CD14-positive monocyte (primary cell): Measurements from ENCODE around the gene DDX42. TPM values are rescaled to one million over a fixed set of nuclear protein-coding genes. Genes with fewer than 3 reads are reported as not detected.

Experiments used
- DNase-seq, 3 donors: peaks; one replicate each; pipeline ENCODE4 v3.0.0-alpha.2; 2011 to 2022
- H2AFZ ChIP-seq: 2 replicates; pipeline ENCODE4 v1.6.0; 2012; ENCODE audit warnings: mild to moderate bottlenecking, low read depth, low read length, inconsistent platforms; ENCODE audit not compliant: insufficient read depth, poor library complexity, severe bottlenecking
- H3K27ac ChIP-seq, 2 donors: 1 replicate in 1 of 2; 2 replicates in 1 of 2; pipeline ENCODE4 v1.5.1; 2012 to 2013; ENCODE audit warnings: low read length in 2 of 2, control low read depth in 1 of 2, inconsistent platforms in 1 of 2, low read depth in 1 of 2, mild to moderate bottlenecking in 1 of 2
- H3K27me3 ChIP-seq, 2 donors: one replicate each; pipeline versions ENCODE4 v1.6.0 to v1.6.1; 2011 to 2013; ENCODE audit warnings: low read length in 2 of 2; ENCODE audit not compliant: control insufficient read depth in 2 of 2, insufficient read depth in 2 of 2
- H3K36me3 ChIP-seq, 2 donors: replicated peaks in 1 of 2; 1 replicate in 1 of 2; 2 replicates in 1 of 2; pipeline versions ENCODE4 v1.5.1 to v1.6.1; 2012 to 2013; ENCODE audit warnings: low read length in 2 of 2, control low read depth in 1 of 2, inconsistent platforms in 1 of 2, mild to moderate bottlenecking in 1 of 2; ENCODE audit not compliant: insufficient read depth in 2 of 2, control insufficient read depth in 1 of 2
- H3K4me1 ChIP-seq, 2 donors: 1 replicate in 1 of 2; 2 replicates in 1 of 2; pipeline versions ENCODE4 v1.5.1 to v1.6.1; 2012 to 2013; ENCODE audit warnings: low read length in 2 of 2, control low read depth in 1 of 2, inconsistent platforms in 1 of 2, mild to moderate bottlenecking in 1 of 2, moderate library complexity in 1 of 2; ENCODE audit not compliant: insufficient read depth in 2 of 2, control insufficient read depth in 1 of 2
- H3K4me2 ChIP-seq: replicated peaks from 2 replicates; pipeline ENCODE3; 2012; ENCODE audit warnings: low read length, moderate library complexity, mild to moderate bottlenecking; ENCODE audit not compliant: poor library complexity, severe bottlenecking; ENCODE audit errors: extremely low read depth
- H3K4me3 ChIP-seq, 3 experiments: fragments of 200-600 bp in 1 of 3; sonication (generic) in 1 of 3; replicated peaks in 1 of 3; 1 replicate in 2 of 3; 2 replicates in 1 of 3; pipeline ENCODE4 v1.5.1; 2011 to 2013; ENCODE audit warnings: low read length in 3 of 3, mild to moderate bottlenecking in 3 of 3, control low read depth in 2 of 3, low read depth in 2 of 3, inconsistent platforms in 1 of 3, moderate library complexity in 1 of 3
- H3K79me2 ChIP-seq: 2 replicates; pipeline ENCODE4 v1.6.0; 2012; ENCODE audit warnings: mild to moderate bottlenecking, control low read depth, inconsistent platforms, low read length, moderate library complexity; ENCODE audit not compliant: insufficient read depth
- H3K9ac ChIP-seq: 2 replicates; pipeline ENCODE4 v1.6.0; 2017; ENCODE audit warnings: low read length, mild to moderate bottlenecking; ENCODE audit not compliant: insufficient read depth, poor library complexity, severe bottlenecking
- H3K9me3 ChIP-seq, 2 donors: replicated peaks in 1 of 2; 1 replicate in 1 of 2; 2 replicates in 1 of 2; pipeline versions ENCODE4 v1.5.1 to v1.6.1; 2012 to 2013; ENCODE audit warnings: low read length in 2 of 2, control low read depth in 1 of 2; ENCODE audit not compliant: control insufficient read depth in 1 of 2, insufficient read depth in 1 of 2
- H4K20me1 ChIP-seq: 2 replicates; pipeline ENCODE4 v1.6.0; 2012; ENCODE audit warnings: mild to moderate bottlenecking, low read length, control low read depth, moderate library complexity; ENCODE audit not compliant: insufficient read depth
- H3K27ac Mint-ChIP-seq, 7 donors: one replicate each; pipeline ENCODE4 v1.8.0; 2020; ENCODE audit warnings: mild to moderate bottlenecking in 7 of 7, mixed read lengths in 7 of 7, moderate library complexity in 6 of 7, inconsistent platforms in 2 of 7
- H3K27me3 Mint-ChIP-seq, 3 donors: one replicate each; pipeline ENCODE4 v1.8.0; 2021 to 2022; ENCODE audit warnings: low read depth in 3 of 3, mild to moderate bottlenecking in 3 of 3, mixed read lengths in 3 of 3, moderate library complexity in 3 of 3, inconsistent platforms in 1 of 3
- H3K36me3 Mint-ChIP-seq, 2 donors: one replicate each; pipeline ENCODE4 v1.8.0; 2020; ENCODE audit warnings: mixed read lengths in 2 of 2, inconsistent platforms in 1 of 2, mild to moderate bottlenecking in 1 of 2
- H3K4me1 Mint-ChIP-seq: one replicate; pipeline ENCODE4 v1.8.0; 2020; ENCODE audit warnings: mild to moderate bottlenecking, mixed read lengths
- H3K4me3 Mint-ChIP-seq, 2 donors: one replicate each; pipeline ENCODE4 v1.8.0; 2020; ENCODE audit warnings: mild to moderate bottlenecking in 2 of 2, mixed read lengths in 2 of 2, moderate library complexity in 1 of 2
- H3K9me3 Mint-ChIP-seq, 7 donors: one replicate each; pipeline ENCODE4 v1.8.0; 2020 to 2022; ENCODE audit warnings: mixed read lengths in 7 of 7, mild to moderate bottlenecking in 6 of 7, moderate library complexity in 6 of 7, inconsistent platforms in 2 of 7
- CTCF ChIP-seq: fragments of 200-600 bp; IDR thresholded peaks from one replicate; pipeline ENCODE4 v1.8.0; 2022; ENCODE audit warnings: antibody characterized with exemption, mild to moderate bottlenecking
- WGBS: methylation state at CpG from one replicate; pipeline ENCODE4 v1.1.5; 2013; ENCODE audit warnings: missing lambda C conversion rate; ENCODE audit not compliant: insufficient coverage; 5-methylcytosine and 5-hydroxymethylcytosine counted together
- intact Hi-C, 2 donors: fragments of 100-400 bp; cut with micrococcal nuclease; formaldehyde crosslinking; loops; one replicate each; pipeline versions ENCODE4 v1.15.0 to v1.15.1; 2023
- polyA plus RNA-seq, 3 donors: library from polyadenylated mRNA; depleted of rRNA in 1 of 3; unstranded in 2 of 3; stranded (reverse) in 1 of 3; fragments of 300-500 nt in 2 of 3; fragments of >200 nt in 1 of 3; fragmentation: Illumina TruSeq in 2 of 3; gene quantifications; 1 replicate in 2 of 3; 2 replicates in 1 of 3; pipeline ENCODE4 v1.2.3, GENCODE V29; 2012 to 2021

The DDX42 gene
- polyA plus RNA-seq, 3 donors: 3.1 to 89.2 (median 5.3) TPM

- peaks cover 35 to 62% of the 10 kb centered on the region in 2 donors for H3K36me3 ChIP-seq
- peak overlapping the region in 2 of 7 donors; percentile 15 to 67 for H3K27ac Mint-ChIP-seq
- no CpG with 5 or more reads among the region's 1 CpG for WGBS
- intact Hi-C loops: no loop called here
- H3K27ac ChIP-seq: peak overlapping the region in 1 of 2 donors; percentile 61
- no peak overlapping the region for H2AFZ ChIP-seq
- H3K9me3 ChIP-seq: no peaks in the 10 kb centered on the region
- H3K4me3 ChIP-seq: no peak overlapping the region
- H3K4me1 ChIP-seq: peaks cover 38 to 40% of the 10 kb centered on the region in 2 donors
- no peaks in the 10 kb centered on the region for H4K20me1 ChIP-seq
- peaks cover 37% of the 10 kb centered on the region for H3K4me1 Mint-ChIP-seq
- H3K27me3 Mint-ChIP-seq: no peaks in the 10 kb centered on the region
- peaks cover 44 to 65% of the 10 kb centered on the region in 2 donors for H3K36me3 Mint-ChIP-seq
- no peak overlapping the region for H3K4me2 ChIP-seq
- peaks cover 10% of the 10 kb centered on the region for H3K79me2 ChIP-seq
- H3K27me3 ChIP-seq: no peaks in the 10 kb centered on the region
- H3K4me3 Mint-ChIP-seq: no peak overlapping the region
- TF ChIP-seq CTCF: no peak
- H3K9ac ChIP-seq: no peak overlapping the region
- H3K9me3 Mint-ChIP-seq: no peaks in the 10 kb centered on the region
- DNase-seq: no peak
These were observed 21.3 kb upstream of the DDX42 start for GRCh38 chr17:63752707-63753106.

- H3K9me3 Mint-ChIP-seq: no peaks in the 10 kb centered on the region
- no peak overlapping the region for H3K4me3 ChIP-seq
- intact Hi-C loops: no loop called here
- no peaks in the 10 kb centered on the region for H4K20me1 ChIP-seq
- H3K79me2 ChIP-seq: peaks cover 10% of the 10 kb centered on the region
- H3K4me3 Mint-ChIP-seq: no peak overlapping the region
- H3K4me2 ChIP-seq: no peak overlapping the region
- H3K36me3 Mint-ChIP-seq: peaks cover 48 to 65% of the 10 kb centered on the region in 2 donors
- H3K9ac ChIP-seq: no peak overlapping the region
- peaks cover 34 to 64% of the 10 kb centered on the region in 2 donors for H3K36me3 ChIP-seq
- no peaks in the 10 kb centered on the region for H3K27me3 Mint-ChIP-seq
- no peaks in the 10 kb centered on the region for H3K27me3 ChIP-seq
- peak overlapping the region in 6 of 7 donors; percentile 15 to 70 (median 58) for H3K27ac Mint-ChIP-seq
- TF ChIP-seq CTCF: no peak
- 67% methylated on average over 1 of the region's 1 CpG for WGBS
- H3K4me1 ChIP-seq: peaks cover 41 to 43% of the 10 kb centered on the region in 2 donors
- H3K9me3 ChIP-seq: no peaks in the 10 kb centered on the region
- peak; percentile 43 to 71 (median 60) for DNase-seq
- peak overlapping the region in 1 of 2 donors; percentile 61 for H3K27ac ChIP-seq
- H3K4me1 Mint-ChIP-seq: peaks cover 42% of the 10 kb centered on the region
- no peak overlapping the region for H2AFZ ChIP-seq
These were observed 20.8 kb upstream of the DDX42 start for GRCh38 chr17:63753215-63753614.
